GM23338 (cell line): ENCODE measurements around the gene UNC45B.

ENCODE experiments used
- CTCF ChIP-seq, 2 experiments: fragments of 200-600 bp in 1 of 2; sonication (generic) in 1 of 2; conservative IDR thresholded peaks; 2 replicates each; pipeline versions ENCODE4 v1.5.1 to v1.6.1; 2016 to 2017; ENCODE audit warnings: antibody characterized with exemption in 2 of 2, low read depth in 2 of 2, mild to moderate bottlenecking in 2 of 2, moderate library complexity in 1 of 2
- EZH2phosphoT487 ChIP-seq: fragments of 200-600 bp; sonication (generic); IDR thresholded peaks from one replicate; pipeline ENCODE4 v1.8.1; 2018; ENCODE audit warnings: antibody characterized with exemption; ENCODE audit not compliant: unreplicated experiment
- REST ChIP-seq: IDR thresholded peaks from one replicate; pipeline ENCODE4 v1.6.1; 2018; ENCODE audit warnings: antibody characterized with exemption; ENCODE audit not compliant: unreplicated experiment

- TF ChIP-seq CTCF (conservative IDR thresholded peaks at IDR 0.05; ENCODE audit: low read depth in 2 of 2): no peak
- no peak for TF ChIP-seq EZH2phosphoT487
- TF ChIP-seq REST: no peak
These were observed 24.2 kb downstream of the UNC45B start for GRCh38 chr17:35171834-35172233.
